Right lobe of liver (tissue), 6 donors: ENCODE measurements around the gene TAPBPL. TPM values are rescaled to one million over a fixed set of nuclear protein-coding genes. Genes with fewer than 3 reads are reported as not detected.

Source experiments
- ATAC-seq, 4 donors: fragments of 200-7000 bp; cut with Tn5 transposase; one replicate each; pipeline ENCODE4 v1.9.1; 2020; ENCODE audit warnings: mild to moderate bottlenecking in 4 of 4, moderate library complexity in 4 of 4
- DNase-seq, 3 donors: peaks; one replicate each; pipeline ENCODE4 v3.0.0-alpha.2; 2020
- H3K27ac ChIP-seq, 3 donors: fragments of 200-600 bp; one replicate each; pipeline ENCODE4 v1.8.0; 2022
- H3K27me3 ChIP-seq, 2 donors: fragments of 200-600 bp; one replicate each; pipeline ENCODE4 v1.8.0; 2022
- H3K36me3 ChIP-seq, 4 donors: fragments of 200-600 bp; sonication (generic) in 1 of 4; one replicate each; pipeline versions ENCODE4 v1.5.1 to v1.8.0; 2017 to 2022; ENCODE audit warnings: control low read depth in 1 of 4
- H3K4me1 ChIP-seq, 4 donors: fragments of 200-600 bp; sonication (generic) in 1 of 4; one replicate each; pipeline versions ENCODE4 v1.5.1 to v1.8.0; 2017 to 2022; ENCODE audit warnings: control low read depth in 1 of 4
- H3K4me3 ChIP-seq, 3 donors: fragments of 200-600 bp; one replicate each; pipeline ENCODE4 v1.8.0; 2022
- H3K9me3 ChIP-seq, 4 donors: fragments of 200-600 bp; sonication (generic) in 1 of 4; one replicate each; pipeline versions ENCODE4 v1.5.1 to v1.8.0; 2017 to 2022; ENCODE audit warnings: control low read depth in 1 of 4
- CTCF ChIP-seq, 4 donors: fragments of 200-600 bp in 3 of 4; fragments of 450-650 bp in 1 of 4; IDR thresholded peaks; one replicate each; pipeline versions ENCODE4 v1.5.1 to v1.8.0; 2016 to 2022; ENCODE audit warnings: antibody characterized with exemption in 4 of 4, mild to moderate bottlenecking in 2 of 4
- POLR2A ChIP-seq: fragments of 450-650 bp; IDR thresholded peaks from one replicate; pipeline ENCODE4 v1.6.1; 2017; ENCODE audit warnings: antibody characterized with exemption, mild to moderate bottlenecking
- WGBS: methylation state at CpG from one replicate; pipeline ENCODE4 v1.1.6; 2018; ENCODE audit warnings: low coverage, low lambda C conversion rate; ENCODE audit not compliant: insufficient coverage; ENCODE audit errors: missing lambda C conversion rate; 5-methylcytosine and 5-hydroxymethylcytosine counted together
- intact Hi-C, 2 donors: fragments of 100-400 bp; cut with DNase I; formaldehyde crosslinking; loops; one replicate each; pipeline versions ENCODE4 v1.11.2 to v1.14.1; 2022
- total RNA-seq, 6 experiments: library from RNA; depleted of rRNA in 2 of 6; stranded (reverse); fragments of >200 nt in 2 of 6; fragmentation: NEBNext Ultra II Directional in 3 of 6; extraction: Animal tissue kit (Norgen Biotek cat#: 25700) in 3 of 6; gene quantifications; one replicate each; pipeline versions ENCODE4 v1.1.0 to v1.2.4, GENCODE V29; 2016 to 2023
- donor health status: DM: no; HTN: yes; CAD: no.
- donor health status: DM: no; HTN: no; CAD: no.
- donor health status: DM: no; HTN: no; CAD: no.
- donor health status: DM: no; HTN: yes; CAD: no.
- donor health status: DM: no; HTN: yes; CAD: no.

Gene TAPBPL
- total RNA-seq, 6 experiments from 2014 or later, result 13.8 to 29.3 (median 21.4) TPM

GRCh38 chr12:6452944-6453630, 1.2 kb downstream of the TAPBPL start:
- WGBS, result 63% methylated on average over 4 of the region's 17 CpGs
- peak in 1 of 3 donors; percentile 57 for DNase-seq

GRCh38 chr12:6457220-6457945, 5.5 kb downstream of the TAPBPL start:
- intact Hi-C loops, result loop anchor here in 1 of 2 donors (10.0 kb wide), 1 partner anchor 133 kb away; no protein-coding TSS in a partner anchor
- H3K9me3 ChIP-seq, result no peaks in the 10 kb centered on the region
- H3K4me3 ChIP-seq, result no peak overlapping the region
- WGBS, result no CpG with 5 or more reads among the region's 12 CpGs
- H3K27ac ChIP-seq, result no peak overlapping the region
- DNase-seq (peak in 1 of 3 donors; percentile 45), ATAC-seq (peak in 1 of 4 donors; percentile 10)
- H3K36me3 ChIP-seq, result peaks cover 0 to 80% (median 19%) of the 10 kb centered on the region in 4 donors
- no peak for TF ChIP-seq CTCF (IDR thresholded peaks at IDR 0.05)
- no peak for TF ChIP-seq POLR2A
- peaks cover 0 to 8% (median 3%) of the 10 kb centered on the region in 4 donors for H3K4me1 ChIP-seq
- H3K27me3 ChIP-seq, result no peaks in the 10 kb centered on the region

More at GRCh38 chr12:6452944-6453630, 1.2 kb downstream of the TAPBPL start:
- Histone ChIP-seq H3K27ac (peak overlapping the region; percentile 94 to 96 (median 96)), H3K4me3 (peak overlapping the region; percentile 79 to 92 (median 80)), H3K27me3 (no peaks in the 10 kb centered on the region), H3K36me3 (peaks cover 0 to 39% (median 0%) of the 10 kb centered on the region in 4 donors), H3K4me1 (peaks cover 0 to 13% (median 6%) of the 10 kb centered on the region in 4 donors), H3K9me3 (no peaks in the 10 kb centered on the region)
- no peak for TF ChIP-seq CTCF (IDR thresholded peaks at IDR 0.05)
- no peak for TF ChIP-seq POLR2A
- intact Hi-C loops, result loop anchor here in 1 of 2 donors (10.0 kb wide), 1 partner anchor 128 kb away; no protein-coding TSS in a partner anchor
- ATAC-seq, result peak in 3 of 4 donors; percentile 1 to 8 (median 3)

GRCh38 chr12:6458281-6459003, 6.6 kb downstream of the TAPBPL start:
- H3K36me3 ChIP-seq, result peaks cover 0 to 87% (median 26%) of the 10 kb centered on the region in 4 donors
- ATAC-seq (peak in 1 of 4 donors; percentile 8), DNase-seq (peak in 1 of 3 donors; percentile 48)
- H3K4me1 ChIP-seq, result no peaks in the 10 kb centered on the region
- H3K27me3 ChIP-seq, result no peaks in the 10 kb centered on the region
- H3K27ac ChIP-seq, result no peak overlapping the region
- H3K9me3 ChIP-seq, result no peaks in the 10 kb centered on the region
- H3K4me3 ChIP-seq, result no peak overlapping the region
- TF ChIP-seq CTCF (IDR thresholded peaks at IDR 0.05), result no peak
- TF ChIP-seq POLR2A, result no peak
- WGBS, result 89% methylated on average over 11 of the region's 14 CpGs
- intact Hi-C loops, result loop anchor here in 1 of 2 donors (10.0 kb wide), 1 partner anchor 134 kb away; no protein-coding TSS in a partner anchor

GRCh38 chr12:6459004-6459337, 7.1 kb downstream of the TAPBPL start:
- no peak overlapping the region for H3K4me3 ChIP-seq
- no peak for ATAC-seq
- peaks cover 0 to 87% (median 30%) of the 10 kb centered on the region in 4 donors for H3K36me3 ChIP-seq
- no peak for DNase-seq
- TF ChIP-seq CTCF (IDR thresholded peaks at IDR 0.05) (no peak), POLR2A (no peak)
- WGBS, result 100% methylated on average over 2 of the region's 2 CpGs
- H3K27ac ChIP-seq, result no peak overlapping the region
- H3K9me3 ChIP-seq, result no peaks in the 10 kb centered on the region
- no peaks in the 10 kb centered on the region for H3K27me3 ChIP-seq
- intact Hi-C loops, result loop anchor here in 1 of 2 donors (10.0 kb wide), 1 partner anchor 134 kb away; no protein-coding TSS in a partner anchor
- no peaks in the 10 kb centered on the region for H3K4me1 ChIP-seq
